RWPE1 (cell line): ENCODE data around the gene NOX3.

Source experiments
- CTCF ChIA-PET: fragments of 350-600 bp; sonication (Branson Sonifier 250); formaldehyde crosslinking; extraction: SDS; loops from one replicate; lab custom pipeline; 2021; lab: Yijun Ruan, JAX
- POLR2A ChIA-PET: fragments of 400-600 bp; formaldehyde crosslinking; extraction: SDS; loops from one replicate; lab custom pipeline; 2020; ENCODE audit warnings: antibody characterized with exemption; ENCODE audit not compliant: low non-redundant PET; lab: Yijun Ruan, JAX
- DNase-seq: peaks from one replicate; pipeline ENCODE4 v3.0.0; 2012; ENCODE audit warnings: low spot score
- H3K27ac ChIP-seq: fragments of 450-650 bp; 2 replicates; pipeline ENCODE4 v1.5.1; 2017
- TF ChIP-seq, protein P1 (sequence below): fragments of 450-650 bp; conservative IDR thresholded peaks from 2 replicates; pipeline ENCODE4 v1.5.1; 2017; ENCODE audit warnings: low read depth, mild to moderate bottlenecking

NOX3 gene

DNA sequence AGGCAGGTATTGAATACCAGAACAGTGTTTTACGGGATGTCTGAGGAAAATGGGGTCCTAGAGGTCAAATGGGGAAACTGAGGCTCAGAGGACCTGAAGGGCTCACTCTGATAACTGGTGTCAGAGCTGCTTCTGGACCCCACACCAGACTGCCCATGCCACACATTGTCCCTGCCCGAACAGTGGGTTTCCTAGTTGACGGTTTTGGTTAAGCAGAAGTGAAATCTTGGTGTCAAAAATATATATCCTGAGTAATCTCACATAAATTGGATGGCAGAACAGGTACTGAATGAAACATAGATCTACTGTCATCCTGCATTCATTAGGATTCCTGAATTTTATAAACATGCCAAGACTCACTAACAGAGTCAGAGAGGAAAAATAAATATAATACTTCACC lies 16.3 kb downstream of the NOX3 start:
- CTCF ChIA-PET = interaction anchor here (0.6 kb wide), 1 partner anchor 59 kb away, joined by 3 read pairs; no protein-coding TSS in a partner anchor

GRCh38 chr6:155436981-155437749 lies 18.5 kb downstream of the NOX3 start:
- CTCF ChIA-PET = interaction anchor here (0.6 to 0.9 kb wide), 3 partner anchors 17 to 57 kb away, joined by 3 read pairs; no protein-coding TSS in a partner anchor
- no peak for DNase-seq
- POLR2A ChIA-PET = no interaction called here
- TF ChIP-seq, protein P1, sequence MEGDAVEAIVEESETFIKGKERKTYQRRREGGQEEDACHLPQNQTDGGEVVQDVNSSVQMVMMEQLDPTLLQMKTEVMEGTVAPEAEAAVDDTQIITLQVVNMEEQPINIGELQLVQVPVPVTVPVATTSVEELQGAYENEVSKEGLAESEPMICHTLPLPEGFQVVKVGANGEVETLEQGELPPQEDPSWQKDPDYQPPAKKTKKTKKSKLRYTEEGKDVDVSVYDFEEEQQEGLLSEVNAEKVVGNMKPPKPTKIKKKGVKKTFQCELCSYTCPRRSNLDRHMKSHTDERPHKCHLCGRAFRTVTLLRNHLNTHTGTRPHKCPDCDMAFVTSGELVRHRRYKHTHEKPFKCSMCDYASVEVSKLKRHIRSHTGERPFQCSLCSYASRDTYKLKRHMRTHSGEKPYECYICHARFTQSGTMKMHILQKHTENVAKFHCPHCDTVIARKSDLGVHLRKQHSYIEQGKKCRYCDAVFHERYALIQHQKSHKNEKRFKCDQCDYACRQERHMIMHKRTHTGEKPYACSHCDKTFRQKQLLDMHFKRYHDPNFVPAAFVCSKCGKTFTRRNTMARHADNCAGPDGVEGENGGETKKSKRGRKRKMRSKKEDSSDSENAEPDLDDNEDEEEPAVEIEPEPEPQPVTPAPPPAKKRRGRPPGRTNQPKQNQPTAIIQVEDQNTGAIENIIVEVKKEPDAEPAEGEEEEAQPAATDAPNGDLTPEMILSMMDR = no peak
- no peak overlapping the region for H3K27ac ChIP-seq

More for the DNA sequence above, 16.3 kb downstream of the NOX3 start:
- no peak overlapping the region for H3K27ac ChIP-seq
- POLR2A ChIA-PET = no interaction called here
- TF ChIP-seq, protein P1 = no peak
- no peak for DNase-seq

GRCh38 chr6:155434829-155435423 lies 20.7 kb downstream of the NOX3 start:
- TF ChIP-seq, protein P1 = no peak
- CTCF ChIA-PET = no interaction called here
- H3K27ac ChIP-seq = no peak overlapping the region
- no peak for DNase-seq
- POLR2A ChIA-PET = no interaction called here

GRCh38 chr6:155434096-155434495 lies 21.5 kb downstream of the NOX3 start:
- TF ChIP-seq, protein P1 = no peak
- CTCF ChIA-PET = no interaction called here
- no peak overlapping the region for H3K27ac ChIP-seq
- POLR2A ChIA-PET = no interaction called here
- DNase-seq = no peak

DNA sequence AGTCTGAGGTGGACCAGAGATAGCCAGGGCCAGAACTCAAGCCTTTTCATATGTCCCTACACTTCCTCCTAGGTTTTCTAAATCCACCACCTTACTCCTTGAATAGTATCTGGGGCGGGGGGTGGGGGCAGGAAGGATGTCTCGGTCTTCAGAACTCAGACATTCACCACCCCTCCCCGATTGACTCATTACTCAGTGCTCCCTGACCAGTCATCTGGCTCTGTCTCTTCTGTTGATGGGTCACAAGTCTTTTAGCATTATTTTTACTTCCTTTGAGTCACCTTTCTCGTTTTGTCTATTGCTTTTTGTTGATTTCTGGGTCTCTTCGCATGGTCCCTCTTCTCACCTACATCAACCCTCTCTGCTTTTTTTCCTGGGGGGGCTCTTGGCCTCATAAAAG lies 23.3 kb downstream of the NOX3 start:
- ChIA-PET POLR2A (no interaction called here), CTCF (no interaction called here)
- no peak for DNase-seq
- TF ChIP-seq, protein P1 = no peak
- H3K27ac ChIP-seq = no peak overlapping the region

- DNase-seq = no peak
- TF ChIP-seq, protein P1 = no peak
- no peak overlapping the region for H3K27ac ChIP-seq
- POLR2A ChIA-PET = no interaction called here
- CTCF ChIA-PET = no interaction called here
Measured at GRCh38 chr6:155429321-155429893, 26.2 kb downstream of the NOX3 start.
